Brain microvascular endothelial cell (primary cell): ENCODE measurements around the gene AK2.

ENCODE experiments used
- DNase-seq: peaks from one replicate; pipeline ENCODE4 v3.0.0-alpha.2; 2020
- H3K27ac ChIP-seq: fragments of 250-450 bp; sonication (Bioruptor Pico); 2 replicates; pipeline ENCODE4 v1.5.1; 2020; ENCODE audit warnings: mild to moderate bottlenecking, moderate library complexity
- H3K27me3 ChIP-seq: fragments of 250-450 bp; sonication (Bioruptor Pico); replicated peaks from 2 replicates; pipeline ENCODE4 v1.5.1; 2020; ENCODE audit warnings: mild to moderate bottlenecking
- H3K36me3 ChIP-seq: fragments of 250-450 bp; sonication (Bioruptor Pico); replicated peaks from 2 replicates; pipeline ENCODE4 v1.5.1; 2020; ENCODE audit warnings: mild to moderate bottlenecking
- H3K4me3 ChIP-seq: 2 replicates; pipeline ENCODE4 v1.5.1; 2011; ENCODE audit warnings: low read depth, mild to moderate bottlenecking, control low read depth, low read length, moderate library complexity
- in situ Hi-C: cut with HindIII; loops from 2 replicates; pipeline ENCODE4 v1.10.0; 2017; ENCODE audit warnings: low sequenced_read_pairs, low pct_ligation_motif_present
- TF ChIP-seq, protein P1 (sequence below): IDR thresholded peaks from 2 replicates; pipeline ENCODE4 v1.5.1; 2011; ENCODE audit warnings: low read depth, mild to moderate bottlenecking, moderate library complexity, low read length, control low read depth, inconsistent platforms; ENCODE audit errors: missing control alignments

Gene AK2

DNA sequence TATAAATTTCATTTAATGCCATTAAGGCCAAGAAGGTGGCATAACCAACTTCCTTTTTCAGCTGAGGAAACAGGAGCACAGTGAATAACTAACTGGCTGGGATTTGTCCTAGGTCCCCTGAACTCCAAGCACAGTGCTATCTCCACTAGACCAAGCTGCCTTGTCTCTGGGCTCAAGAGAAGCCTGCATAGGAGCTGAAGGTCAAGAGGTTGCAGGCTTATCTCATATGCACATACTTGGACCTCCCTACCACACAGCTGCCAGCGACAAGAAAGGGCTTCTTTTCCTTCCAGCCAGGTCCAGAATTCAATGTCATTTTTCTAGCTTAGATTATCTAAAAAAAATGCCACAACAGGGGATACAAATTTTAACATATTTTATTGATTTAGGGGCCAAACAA lies 27.1 kb downstream of the AK2 start:
- H3K27ac ChIP-seq, result no peak overlapping the region

DNA sequence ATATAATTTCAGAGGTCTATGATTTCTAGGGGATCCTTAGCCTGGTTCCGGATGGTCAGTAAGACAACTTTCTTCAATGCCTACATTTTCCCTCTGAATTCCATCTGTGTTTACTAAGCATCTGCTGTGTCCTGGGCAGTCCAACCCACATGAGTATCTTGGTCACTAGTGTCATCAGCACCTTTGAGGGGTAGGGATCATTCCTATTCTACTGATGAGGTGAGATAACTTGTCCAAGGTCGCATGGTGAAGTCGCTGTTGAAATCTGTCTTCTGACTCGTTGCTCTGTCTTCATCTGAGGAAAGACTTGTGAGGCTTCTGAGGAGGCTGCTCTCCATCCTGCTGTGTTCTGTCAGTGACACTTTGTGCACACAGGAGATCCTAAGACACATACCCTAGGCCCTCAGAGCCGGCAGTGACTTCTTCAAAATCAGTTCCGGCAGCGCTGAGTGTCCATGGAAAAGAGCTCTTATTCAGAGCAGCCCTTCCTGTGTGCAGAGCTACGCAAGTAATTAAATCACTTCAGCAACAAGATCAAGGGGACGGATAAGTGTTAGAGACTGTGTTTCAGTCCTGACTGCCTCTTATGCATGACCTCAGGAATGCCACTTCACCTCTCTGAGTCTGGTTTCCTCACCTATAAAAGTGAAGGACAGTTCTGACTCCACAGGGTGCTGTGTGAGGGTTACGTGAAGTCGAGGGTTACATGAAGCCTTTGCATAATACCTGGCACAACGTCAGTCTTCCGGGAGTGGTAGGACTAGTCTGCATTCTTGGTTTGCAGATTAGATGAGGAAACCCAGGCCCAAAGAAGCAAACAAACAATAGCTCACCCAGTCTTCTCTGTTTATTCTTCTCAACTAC lies 28.4 kb downstream of the AK2 start:
- TF ChIP-seq, protein P1, sequence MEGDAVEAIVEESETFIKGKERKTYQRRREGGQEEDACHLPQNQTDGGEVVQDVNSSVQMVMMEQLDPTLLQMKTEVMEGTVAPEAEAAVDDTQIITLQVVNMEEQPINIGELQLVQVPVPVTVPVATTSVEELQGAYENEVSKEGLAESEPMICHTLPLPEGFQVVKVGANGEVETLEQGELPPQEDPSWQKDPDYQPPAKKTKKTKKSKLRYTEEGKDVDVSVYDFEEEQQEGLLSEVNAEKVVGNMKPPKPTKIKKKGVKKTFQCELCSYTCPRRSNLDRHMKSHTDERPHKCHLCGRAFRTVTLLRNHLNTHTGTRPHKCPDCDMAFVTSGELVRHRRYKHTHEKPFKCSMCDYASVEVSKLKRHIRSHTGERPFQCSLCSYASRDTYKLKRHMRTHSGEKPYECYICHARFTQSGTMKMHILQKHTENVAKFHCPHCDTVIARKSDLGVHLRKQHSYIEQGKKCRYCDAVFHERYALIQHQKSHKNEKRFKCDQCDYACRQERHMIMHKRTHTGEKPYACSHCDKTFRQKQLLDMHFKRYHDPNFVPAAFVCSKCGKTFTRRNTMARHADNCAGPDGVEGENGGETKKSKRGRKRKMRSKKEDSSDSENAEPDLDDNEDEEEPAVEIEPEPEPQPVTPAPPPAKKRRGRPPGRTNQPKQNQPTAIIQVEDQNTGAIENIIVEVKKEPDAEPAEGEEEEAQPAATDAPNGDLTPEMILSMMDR, result no peak
- DNase-seq, result no peak
- H3K27ac ChIP-seq, result no peak overlapping the region
- H3K4me3 ChIP-seq, result no peak overlapping the region
- in situ Hi-C loops, result no loop called here
- peaks cover 26% of the 10 kb centered on the region for H3K36me3 ChIP-seq
- H3K27me3 ChIP-seq, result no peaks in the 10 kb centered on the region

More for the DNA sequence above, 27.1 kb downstream of the AK2 start:
- no peak overlapping the region for H3K4me3 ChIP-seq
- H3K27me3 ChIP-seq, result no peaks in the 10 kb centered on the region
- H3K36me3 ChIP-seq, result peaks cover 38% of the 10 kb centered on the region
- in situ Hi-C loops, result no loop called here
- TF ChIP-seq, protein P1, result no peak
- DNase-seq, result no peak

DNA sequence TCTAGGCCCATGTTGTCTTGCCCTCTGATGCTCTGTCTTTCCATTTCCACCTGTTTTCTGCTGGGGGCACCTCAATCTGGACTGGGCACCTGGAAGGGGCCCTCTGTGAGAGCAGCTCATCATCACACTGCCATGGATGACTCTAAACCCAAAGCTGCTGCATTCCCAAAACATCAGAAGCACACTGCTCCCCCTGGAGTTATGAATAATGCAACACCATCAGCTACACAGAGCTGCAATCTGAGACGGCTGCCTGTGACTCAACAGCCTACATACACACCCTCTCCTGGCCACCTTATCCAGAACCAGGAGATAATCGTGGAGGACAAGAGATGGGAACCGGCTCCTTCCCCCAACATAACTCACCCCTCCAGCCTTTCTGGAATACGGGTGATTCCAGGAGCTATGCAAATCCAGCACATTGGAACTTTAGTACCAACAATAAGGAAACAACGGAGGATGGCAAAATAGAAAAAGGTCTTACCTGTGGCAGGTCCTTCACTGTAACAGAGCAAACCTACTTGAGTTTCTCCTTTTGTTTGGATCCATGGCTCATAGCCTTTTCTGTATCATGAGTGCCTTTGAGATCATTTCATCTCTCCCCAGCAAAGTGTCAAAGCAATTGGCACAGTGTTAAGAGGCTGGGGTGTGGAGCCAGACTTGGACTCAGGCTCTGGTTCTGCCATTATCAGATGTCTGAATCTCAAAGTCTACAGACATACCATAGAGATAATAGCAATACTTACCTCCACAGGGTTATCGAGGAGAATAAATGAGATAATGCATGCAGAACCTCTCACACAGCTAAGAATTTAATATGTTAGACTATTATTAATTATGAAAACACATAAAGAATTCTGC lies 29.3 kb downstream of the AK2 start:
- TF ChIP-seq, protein P1, result peak; percentile 84
- Histone ChIP-seq H3K27ac (peak overlapping the region; percentile 26), H3K36me3 (peaks cover 18% of the 10 kb centered on the region), H3K4me3 (no peak overlapping the region), H3K27me3 (no peaks in the 10 kb centered on the region)
- DNase-seq, result peak; percentile 95
- in situ Hi-C loops, result no loop called here

DNA sequence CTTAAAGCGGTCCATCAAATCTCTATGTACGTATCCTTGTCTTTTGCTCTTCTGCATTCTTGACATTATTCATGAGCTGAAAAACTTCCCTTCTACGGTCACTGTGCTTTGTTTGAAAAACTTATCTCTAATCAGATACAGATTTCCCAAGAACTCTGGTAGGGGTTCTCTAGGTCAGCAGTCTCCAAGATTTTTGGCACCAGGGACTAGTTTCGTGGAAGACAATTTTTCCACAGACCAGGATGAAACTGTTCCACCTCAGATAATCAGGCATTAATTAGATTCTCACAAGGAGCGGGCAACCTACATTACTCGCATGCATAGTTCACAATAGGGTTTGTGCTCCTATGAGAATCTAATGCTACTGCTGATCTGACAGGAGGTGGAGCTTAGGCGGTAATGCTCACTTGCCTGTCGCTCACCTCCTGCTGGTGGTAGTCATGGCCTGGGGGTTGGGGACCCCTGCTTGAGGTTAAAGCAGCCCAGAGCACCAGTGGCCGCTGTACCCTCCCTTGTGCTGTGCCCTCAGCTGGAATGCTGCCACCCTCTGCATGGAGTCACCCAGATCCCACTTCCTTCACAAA lies 30.8 kb downstream of the AK2 start:
- TF ChIP-seq, protein P1, result no peak
- peak; percentile 55 for DNase-seq
- H3K4me3 ChIP-seq, result no peak overlapping the region
- H3K36me3 ChIP-seq, result peaks cover 13% of the 10 kb centered on the region
- H3K27me3 ChIP-seq, result no peaks in the 10 kb centered on the region
- in situ Hi-C loops, result no loop called here
- peak overlapping the region; percentile 74 for H3K27ac ChIP-seq

DNA sequence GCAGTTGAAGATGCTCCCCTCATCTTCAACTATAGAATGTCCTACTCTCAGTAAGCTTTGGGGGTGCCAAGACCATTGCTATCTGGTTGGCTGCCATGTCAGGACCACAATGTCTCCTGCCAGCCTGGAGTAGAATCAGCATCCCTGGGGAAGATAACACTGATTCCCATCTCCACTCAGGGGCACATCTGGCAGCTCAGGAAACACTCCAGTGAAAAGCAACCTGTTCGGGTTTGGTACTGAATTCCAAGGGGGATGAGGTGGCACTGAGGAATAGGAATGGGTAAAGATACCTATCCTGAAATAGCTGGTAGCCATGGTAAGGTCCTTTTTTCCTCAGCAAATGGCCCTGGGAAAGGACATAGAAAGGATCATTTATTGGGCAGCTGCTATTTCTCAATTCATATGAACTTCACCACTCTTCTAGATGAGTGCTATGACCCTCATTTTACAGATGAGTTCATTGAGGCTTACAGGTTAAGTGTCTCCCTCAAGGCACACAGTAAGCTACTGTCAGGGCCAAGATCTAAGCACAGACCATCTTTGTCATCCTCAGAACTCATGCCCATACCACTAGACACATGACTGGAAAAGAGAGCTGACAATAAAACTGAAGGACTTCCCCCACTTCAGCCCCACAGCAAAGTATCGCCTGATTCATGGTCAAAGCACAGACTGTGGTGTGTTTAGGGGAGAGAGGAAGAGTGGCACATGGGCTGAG lies 31.4 kb downstream of the AK2 start:
- TF ChIP-seq, protein P1, result no peak
- in situ Hi-C loops, result no loop called here
- H3K36me3 ChIP-seq, result peaks cover 9% of the 10 kb centered on the region
- H3K4me3 ChIP-seq, result no peak overlapping the region
- DNase-seq, result no peak
- no peaks in the 10 kb centered on the region for H3K27me3 ChIP-seq
- peak overlapping the region; percentile 74 for H3K27ac ChIP-seq
